CD4-positive, alpha-beta T cell (primary cell): ENCODE results near the gene FXYD6. TPM values are rescaled to one million over a fixed set of nuclear protein-coding genes. Genes with fewer than 3 reads are reported as not detected.

ENCODE experiments used
- ATAC-seq: fragments of 200-7000 bp; cut with Tn5 transposase; one replicate; pipeline ENCODE4 v1.10.0; 2022; ENCODE audit warnings: mild to moderate bottlenecking; ENCODE audit not compliant: poor library complexity
- CTCF ChIA-PET: fragments of 350-600 bp; sonication (Branson Sonifier 250); formaldehyde crosslinking; loops from one replicate; lab custom pipeline; 2021; ENCODE audit warnings: antibody characterized with exemption, inconsistent platforms; lab: Charles Lee
- POLR2A ChIA-PET: fragments of 350-600 bp; sonication (Branson Sonifier 250); formaldehyde crosslinking; loops from one replicate; lab custom pipeline; 2021; ENCODE audit warnings: antibody characterized with exemption, inconsistent platforms; lab: Charles Lee
- DNase-seq, 14 experiments: peaks; one replicate each; pipeline ENCODE4 v3.0.0-alpha.2; 2013 to 2020; ENCODE audit warnings: mixed read lengths in 2 of 14
- H3K27ac ChIP-seq, 2 donors: one replicate each; pipeline versions ENCODE4 v1.5.1 to v1.7.0; 2013; ENCODE audit warnings: low read length in 2 of 2, low read depth in 1 of 2, mild to moderate bottlenecking in 1 of 2
- H3K27me3 ChIP-seq, 2 experiments: 1 replicate in 1 of 2; 2 replicates in 1 of 2; pipeline versions ENCODE4 v1.6.1 to v1.7.0; 2013; ENCODE audit warnings: low read length in 2 of 2, control low read depth in 1 of 2, mild to moderate bottlenecking in 1 of 2, moderate library complexity in 1 of 2; ENCODE audit not compliant: insufficient read depth in 2 of 2, control insufficient read depth in 1 of 2
- H3K36me3 ChIP-seq: one replicate; pipeline ENCODE4 v1.6.1; 2013; ENCODE audit warnings: low read length, control low read depth; ENCODE audit not compliant: insufficient read depth
- H3K4me1 ChIP-seq: one replicate; pipeline ENCODE4 v1.6.1; 2013; ENCODE audit warnings: low read length, control low read depth; ENCODE audit not compliant: insufficient read depth
- H3K4me3 ChIP-seq: one replicate; pipeline ENCODE4 v1.5.1; 2013; ENCODE audit warnings: mild to moderate bottlenecking, low read length, moderate library complexity
- H3K9me3 ChIP-seq, 2 experiments: 1 replicate in 1 of 2; 2 replicates in 1 of 2; pipeline versions ENCODE4 v1.6.1 to v1.7.0; 2013; ENCODE audit warnings: low read length in 2 of 2, mild to moderate bottlenecking in 2 of 2, control low read depth in 1 of 2, moderate library complexity in 1 of 2; ENCODE audit not compliant: control insufficient read depth in 1 of 2, insufficient read depth in 1 of 2
- H3K27ac Mint-ChIP-seq: one replicate; pipeline ENCODE4 v1.8.0; 2020; ENCODE audit warnings: mixed read lengths
- H3K27me3 Mint-ChIP-seq: one replicate; pipeline ENCODE4 v1.8.0; 2021; ENCODE audit warnings: mixed read lengths
- H3K36me3 Mint-ChIP-seq: one replicate; pipeline ENCODE4 v1.8.0; 2021; ENCODE audit warnings: low read depth, mixed read lengths
- H3K4me1 Mint-ChIP-seq: one replicate; pipeline ENCODE4 v1.8.0; 2021; ENCODE audit warnings: low read depth, mixed read lengths
- H3K4me3 Mint-ChIP-seq: one replicate; pipeline ENCODE4 v1.8.0; 2020; ENCODE audit warnings: mild to moderate bottlenecking, mixed read lengths
- H3K9me3 Mint-ChIP-seq: one replicate; pipeline ENCODE4 v1.8.0; 2020; ENCODE audit warnings: mixed read lengths
- CTCF ChIP-seq: fragments of 200-600 bp; IDR thresholded peaks from one replicate; pipeline ENCODE4 v1.8.0; 2022; ENCODE audit warnings: antibody characterized with exemption, mild to moderate bottlenecking
- intact Hi-C, 2 experiments: fragments of 100-400 bp; cut with DNase I in 1 of 2; cut with micrococcal nuclease in 1 of 2; formaldehyde crosslinking; loops; one replicate each; pipeline versions ENCODE4 v1.15.1 to v1.9.0; 2023 to 2025; cut with DNase I, micrococcal nuclease
- total RNA-seq, 174 experiments: library from RNA in 2 of 174; stranded (reverse) in 2 of 174; gene quantifications; one replicate each; pipeline ENCODE4 v1.2.3 and lab custom pipeline; 2021 to 2026

FXYD6 gene
- total RNA-seq, 2 experiments from 2014 or later: not detected

- Histone ChIP-seq H3K9me3 (no peaks in the 10 kb centered on the region), H3K4me1 (no peaks in the 10 kb centered on the region), H3K27me3 (no peaks in the 10 kb centered on the region), H3K4me3 (no peak overlapping the region), H3K27ac (no peak overlapping the region), H3K36me3 (no peaks in the 10 kb centered on the region)
- peaks cover 16% of the 10 kb centered on the region for H3K27me3 Mint-ChIP-seq
- intact Hi-C loops: no loop called here
- no peaks in the 10 kb centered on the region for H3K9me3 Mint-ChIP-seq
- ChIA-PET POLR2A (interaction anchor here (0.9 kb wide), 1 partner anchor 9 kb away, joined by 3 read pairs; no protein-coding TSS in a partner anchor), CTCF (no interaction called here)
- ATAC-seq (no peak), DNase-seq (no peak)
- no peaks in the 10 kb centered on the region for H3K4me1 Mint-ChIP-seq
- no peak overlapping the region for H3K4me3 Mint-ChIP-seq
- no peaks in the 10 kb centered on the region for H3K36me3 Mint-ChIP-seq
- no peak for TF ChIP-seq CTCF
- H3K27ac Mint-ChIP-seq: no peak overlapping the region
Measured at GRCh38 chr11:117884994-117885393, 8.5 kb upstream of the FXYD6 start.

GRCh38 chr11:117883063-117883462 lies 6.6 kb upstream of the FXYD6 start:
- Mint-ChIP-seq H3K9me3 (no peaks in the 10 kb centered on the region), H3K4me1 (no peaks in the 10 kb centered on the region), H3K36me3 (no peaks in the 10 kb centered on the region), H3K27ac (no peak overlapping the region), H3K27me3 (peaks cover 30% of the 10 kb centered on the region), H3K4me3 (no peak overlapping the region)
- no peaks in the 10 kb centered on the region for H3K9me3 ChIP-seq
- no peaks in the 10 kb centered on the region for H3K36me3 ChIP-seq
- H3K4me1 ChIP-seq: no peaks in the 10 kb centered on the region
- peaks cover 3 to 4% of the 10 kb centered on the region in 2 experiments for H3K27me3 ChIP-seq
- DNase-seq: no peak
- CTCF ChIA-PET: no interaction called here
- TF ChIP-seq CTCF: no peak
- intact Hi-C loops: no loop called here
- ATAC-seq: no peak
- POLR2A ChIA-PET: no interaction called here
- no peak overlapping the region for H3K4me3 ChIP-seq
- H3K27ac ChIP-seq: no peak overlapping the region

GRCh38 chr11:117882311-117882905 lies 6.0 kb upstream of the FXYD6 start:
- intact Hi-C loops: no loop called here
- H3K27ac Mint-ChIP-seq: no peak overlapping the region
- H3K4me3 Mint-ChIP-seq: no peak overlapping the region
- peaks cover 36% of the 10 kb centered on the region for H3K27me3 Mint-ChIP-seq
- no peaks in the 10 kb centered on the region for H3K36me3 Mint-ChIP-seq
- no peaks in the 10 kb centered on the region for H3K4me1 Mint-ChIP-seq
- DNase-seq (no peak), ATAC-seq (no peak)
- Histone ChIP-seq H3K4me3 (no peak overlapping the region), H3K36me3 (no peaks in the 10 kb centered on the region), H3K27me3 (peaks cover 8 to 10% of the 10 kb centered on the region in 2 experiments), H3K4me1 (no peaks in the 10 kb centered on the region), H3K9me3 (no peaks in the 10 kb centered on the region), H3K27ac (no peak overlapping the region)
- no peak for TF ChIP-seq CTCF
- H3K9me3 Mint-ChIP-seq: no peaks in the 10 kb centered on the region
- POLR2A ChIA-PET: interaction anchor here (0.6 kb wide), 1 partner anchor 37 kb away, joined by 3 read pairs; no protein-coding TSS in a partner anchor
- CTCF ChIA-PET: no interaction called here
